ENCODE measurements around the gene POSTN. TPM values are rescaled to one million over a fixed set of nuclear protein-coding genes. Genes with fewer than 3 reads are reported as not detected.

The POSTN gene
- total RNA-seq, 2 donors from 2014 or later: not detected

DNA sequence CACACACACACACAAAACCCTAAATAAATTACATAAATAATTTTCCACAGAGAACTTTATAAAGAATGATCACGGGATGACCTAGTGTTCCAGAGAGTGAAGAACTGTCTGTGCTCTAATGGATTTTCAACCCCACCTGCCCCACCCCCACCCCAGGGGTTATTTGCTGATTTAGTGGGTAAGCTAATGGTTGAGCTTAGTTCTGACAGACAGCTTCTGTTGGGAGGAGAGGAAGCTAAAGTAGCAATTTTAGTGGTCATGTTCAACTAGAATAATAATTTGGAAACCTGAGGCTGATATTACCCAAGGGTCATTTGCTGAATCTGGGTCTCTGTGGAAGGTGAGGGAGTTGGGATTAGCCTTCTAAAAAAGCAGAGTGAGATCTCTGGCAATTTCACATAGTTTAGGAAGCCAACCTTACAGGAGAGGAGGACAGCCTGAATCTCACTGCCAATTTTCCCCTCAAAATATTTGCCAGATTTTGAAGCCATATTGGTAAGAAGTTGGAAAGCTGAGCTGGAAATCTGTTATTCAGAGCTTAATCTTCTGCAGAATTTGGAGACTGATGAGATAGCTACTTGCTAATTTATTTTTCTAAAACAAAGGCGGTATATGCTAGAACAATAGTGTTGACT lies 68.7 kb downstream of the POSTN start:
- Mint-ChIP-seq H3K4me1 (ENCODE audit: low read depth) (no peaks in the 10 kb centered on the region), H3K36me3 (ENCODE audit: insufficient read depth in 2 of 2) (no peaks in the 10 kb centered on the region), H3K4me3 (no peak overlapping the region), H3K27ac (no peak overlapping the region), H3K9me3 (peaks cover 4% of the 10 kb centered on the region in 2 donors), H3K27me3 (ENCODE audit: low read depth) (no peaks in the 10 kb centered on the region)
- no peak for DNase-seq
- ATAC-seq (replicated peaks in 1 of 2): no peak

- no peaks in the 10 kb centered on the region for H3K4me1 Mint-ChIP-seq (ENCODE audit: low read depth)
- no peak overlapping the region for H3K4me3 Mint-ChIP-seq
- H3K27me3 Mint-ChIP-seq (ENCODE audit: low read depth): no peaks in the 10 kb centered on the region
- H3K36me3 Mint-ChIP-seq (ENCODE audit: insufficient read depth in 2 of 2): no peaks in the 10 kb centered on the region
- H3K9me3 Mint-ChIP-seq: peaks cover 4% of the 10 kb centered on the region in 2 donors
- ATAC-seq (replicated peaks in 1 of 2) (no peak), DNase-seq (no peak)
- no peak overlapping the region for H3K27ac Mint-ChIP-seq
These were observed 71.7 kb downstream of the POSTN start for GRCh38 chr13:37526710-37527473.

- DNase-seq (no peak), ATAC-seq (replicated peaks in 1 of 2) (no peak)
- Mint-ChIP-seq H3K27ac (no peak overlapping the region), H3K4me1 (ENCODE audit: low read depth) (no peaks in the 10 kb centered on the region), H3K4me3 (no peak overlapping the region), H3K9me3 (peaks cover 0 to 4% of the 10 kb centered on the region in 2 donors), H3K36me3 (ENCODE audit: insufficient read depth in 2 of 2) (no peaks in the 10 kb centered on the region), H3K27me3 (ENCODE audit: low read depth) (no peaks in the 10 kb centered on the region)
These were observed 83.3 kb downstream of the POSTN start for GRCh38 chr13:37515226-37515625.

Data from activated T-cell treated with anti-CD3 and anti-CD28 coated beads, Interleukin-2, amount 50 U/mL, for 72 hours (primary cell).